ENCODE data around the gene EIF4A3.

DNA sequence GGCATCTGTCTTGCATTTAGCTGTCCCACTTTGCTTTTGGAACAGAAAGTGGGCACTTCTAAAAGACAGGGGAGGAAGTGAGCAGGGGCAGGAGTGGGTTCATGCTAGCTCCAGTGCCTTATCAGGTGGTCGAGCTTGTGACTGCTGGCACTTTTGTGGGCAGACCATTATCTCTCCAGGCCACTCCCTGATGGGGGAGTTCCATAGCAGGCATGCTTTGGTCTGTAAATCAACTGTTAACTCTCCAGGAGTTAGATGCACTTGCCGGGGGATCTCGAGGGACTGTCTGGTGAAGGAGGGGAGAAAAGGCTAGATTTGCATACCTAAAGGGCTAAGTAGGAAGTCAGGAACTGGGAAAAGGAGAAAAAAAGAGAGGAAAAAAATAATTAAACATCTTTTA is 13.6 kb upstream of the EIF4A3 start:
- TF ChIP-seq, protein P1, sequence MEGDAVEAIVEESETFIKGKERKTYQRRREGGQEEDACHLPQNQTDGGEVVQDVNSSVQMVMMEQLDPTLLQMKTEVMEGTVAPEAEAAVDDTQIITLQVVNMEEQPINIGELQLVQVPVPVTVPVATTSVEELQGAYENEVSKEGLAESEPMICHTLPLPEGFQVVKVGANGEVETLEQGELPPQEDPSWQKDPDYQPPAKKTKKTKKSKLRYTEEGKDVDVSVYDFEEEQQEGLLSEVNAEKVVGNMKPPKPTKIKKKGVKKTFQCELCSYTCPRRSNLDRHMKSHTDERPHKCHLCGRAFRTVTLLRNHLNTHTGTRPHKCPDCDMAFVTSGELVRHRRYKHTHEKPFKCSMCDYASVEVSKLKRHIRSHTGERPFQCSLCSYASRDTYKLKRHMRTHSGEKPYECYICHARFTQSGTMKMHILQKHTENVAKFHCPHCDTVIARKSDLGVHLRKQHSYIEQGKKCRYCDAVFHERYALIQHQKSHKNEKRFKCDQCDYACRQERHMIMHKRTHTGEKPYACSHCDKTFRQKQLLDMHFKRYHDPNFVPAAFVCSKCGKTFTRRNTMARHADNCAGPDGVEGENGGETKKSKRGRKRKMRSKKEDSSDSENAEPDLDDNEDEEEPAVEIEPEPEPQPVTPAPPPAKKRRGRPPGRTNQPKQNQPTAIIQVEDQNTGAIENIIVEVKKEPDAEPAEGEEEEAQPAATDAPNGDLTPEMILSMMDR (IDR thresholded peaks at IDR 0.05): no peak
- no peak for TF ChIP-seq POLR2A (IDR thresholded peaks at IDR 0.05)

Data from esophagus squamous epithelium (tissue), 4 donors.